NCI-H1048 (cell line): ENCODE data around the gene ROBO1.
"Not testable (repeated sequence)": the region's sequence is repeated elsewhere in the genome, so short reads cannot be mapped to it uniquely, and the experiment has no call there.

Experiments
- DNase-seq: peaks from one replicate; lab custom pipeline; 2025; lab: John Stamatoyannopoulos, UW

ROBO1 gene

GRCh38 chr3:78798266-78798832 is 969.4 kb downstream of the ROBO1 start:
- no peak for DNase-seq

GRCh38 chr3:78794431-78794830 is 973.4 kb downstream of the ROBO1 start:
- DNase-seq: no peak

- DNase-seq: no peak
These were observed 975.1 kb downstream of the ROBO1 start for GRCh38 chr3:78792733-78793132.

- no peak for DNase-seq
These were observed 975.6 kb downstream of the ROBO1 start for GRCh38 chr3:78792212-78792611.

- no peak for DNase-seq
These were observed 976.0 kb downstream of the ROBO1 start for GRCh38 chr3:78791753-78792152.

- DNase-seq: no peak
These were observed 979.0 kb downstream of the ROBO1 start for GRCh38 chr3:78788839-78789238.

- no peak for DNase-seq
These were observed 982.8 kb downstream of the ROBO1 start for GRCh38 chr3:78785004-78785403.

GRCh38 chr3:78781351-78781750 is 986.4 kb downstream of the ROBO1 start:
- no peak for DNase-seq

GRCh38 chr3:78765671-78766485 is 1001.9 kb downstream of the ROBO1 start:
- peak; percentile 57 for DNase-seq

GRCh38 chr3:78764634-78765033 is 1003.2 kb downstream of the ROBO1 start:
- no peak for DNase-seq

- no peak for DNase-seq
These were observed 1005.7 kb downstream of the ROBO1 start for GRCh38 chr3:78762121-78762520.

- DNase-seq: no peak
These were observed 1006.7 kb downstream of the ROBO1 start for GRCh38 chr3:78761126-78761525.

GRCh38 chr3:78757731-78758130 is 1010.1 kb downstream of the ROBO1 start:
- DNase-seq: no peak

GRCh38 chr3:78754066-78754743 is 1013.6 kb downstream of the ROBO1 start:
- DNase-seq: peak; percentile 45

- DNase-seq: no peak
These were observed 1016.5 kb downstream of the ROBO1 start for GRCh38 chr3:78751266-78751665.

GRCh38 chr3:78750291-78750690 is 1017.5 kb downstream of the ROBO1 start:
- DNase-seq: not testable (repeated sequence)

- DNase-seq: no peak
These were observed 1018.7 kb downstream of the ROBO1 start for GRCh38 chr3:78749056-78749455.

- DNase-seq: no peak
These were observed 1022.0 kb downstream of the ROBO1 start for GRCh38 chr3:78745847-78746246.

- DNase-seq: no peak
These were observed 1025.3 kb downstream of the ROBO1 start for GRCh38 chr3:78742491-78742890.

- DNase-seq: no peak
These were observed 1025.8 kb downstream of the ROBO1 start for GRCh38 chr3:78742041-78742440.

GRCh38 chr3:78741066-78741645 is 1026.6 kb downstream of the ROBO1 start:
- DNase-seq: no peak

GRCh38 chr3:78738833-78739232 is 1029.0 kb downstream of the ROBO1 start:
- no peak for DNase-seq

GRCh38 chr3:78737988-78738387 is 1029.8 kb downstream of the ROBO1 start:
- no peak for DNase-seq
